ENCODE measurements around the gene KNCN. TPM values are rescaled to one million over a fixed set of nuclear protein-coding genes. Genes with fewer than 3 reads are reported as not detected.

KNCN gene
- total and polyA plus RNA-seq, 10 of the 15 experiments (the other 5 are each of a cell fraction or from before 2014, with no cell fraction given), result not detected

DNA sequence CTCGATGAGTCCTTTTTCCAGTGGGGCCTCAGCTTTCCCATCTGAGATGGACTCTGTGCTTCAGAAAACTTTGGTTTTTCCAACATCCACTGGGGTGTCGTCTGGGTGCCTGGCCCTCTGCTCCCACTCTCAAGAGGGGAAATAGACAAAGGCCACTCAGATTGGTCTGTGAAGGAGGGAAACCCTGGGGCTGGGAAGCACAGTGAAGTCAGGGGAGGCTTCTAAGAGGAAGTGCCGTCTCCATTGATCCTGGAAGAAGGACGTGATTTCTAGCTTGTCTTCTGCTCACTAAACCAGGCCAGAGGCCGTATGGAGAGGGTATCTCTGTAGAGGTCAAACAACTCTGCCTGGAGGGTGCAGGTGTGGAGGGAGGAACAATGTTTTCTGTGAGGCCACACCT lies 5.2 kb downstream of the KNCN start:
- no peak overlapping the region for H2AFZ ChIP-seq (ENCODE audit: control insufficient read depth, low read depth, low read length)
- H4K20me1 ChIP-seq (ENCODE audit: control insufficient read depth, insufficient read depth), result no peaks in the 10 kb centered on the region
- in situ Hi-C loops (cut with MboI), result no loop called here
- FAIRE-seq (no peak), DNase-seq (ENCODE audit: low read depth, low spot score) (no peak), ATAC-seq (no peak)
- WGBS (ENCODE audit: insufficient coverage, insufficient replicate concordance, low lambda C conversion rate, missing lambda C conversion rate), result 13% methylated on average over 5 of the region's 5 CpGs
- CTCF ChIA-PET, result interaction anchor here (1.4 to 2.2 kb wide), 3 partner anchors 19 to 99 kb away, joined by 3 to 7 read pairs (median 5); no protein-coding TSS in a partner anchor
- no peaks in the 10 kb centered on the region for H3K36me3 ChIP-seq (ENCODE audit: control insufficient read depth in 2 of 2, insufficient read depth in 2 of 2, low read length in 1 of 2)
- H3K9ac ChIP-seq (ENCODE audit: control insufficient read depth, insufficient read depth, low read length), result no peak overlapping the region
- H3K4me3 ChIP-seq, result no peak overlapping the region
- no peaks in the 10 kb centered on the region for H3K9me3 ChIP-seq (replicated peaks; ENCODE audit: control insufficient read depth, insufficient read depth, low read length)
- SMC1A ChIA-PET (ENCODE audit: uncharacterized antibody, unreplicated experiment), result no interaction called here
- no peak overlapping the region for H3K27ac ChIP-seq (ENCODE audit: control insufficient read depth, insufficient read depth)
- H3K27me3 ChIP-seq (replicated peaks in 1 of 2; ENCODE audit: control insufficient read depth in 2 of 2, insufficient read depth in 2 of 2, low read length in 1 of 2), result peaks cover 9 to 12% of the 10 kb centered on the region in 2 experiments
- no TSS peak for BruUV-seq (replicated peaks)
- H3K4me2 ChIP-seq (ENCODE audit: control insufficient read depth, insufficient read depth), result no peak overlapping the region
- RAD21 ChIA-PET (ENCODE audit: unreplicated experiment), result no interaction called here
- TF ChIP-seq KAT2A (conservative IDR thresholded peaks at IDR 0.05; ENCODE audit: control insufficient read depth, low read depth, low read length) (no peak), TCF3 (IDR thresholded peaks at IDR 0.05; ENCODE audit: borderline replicate concordance, insufficient read depth, low read depth, low read length) (no peak), POLR2A (IDR thresholded peaks at IDR 0.05; ENCODE audit: low read depth, low read length) (no peak), USF1 (IDR thresholded peaks at IDR 0.05; ENCODE audit: borderline replicate concordance, extremely low read length, insufficient read depth, low read depth, low read length) (no peak), ETV6 (conservative IDR thresholded peaks at IDR 0.05 in 1 of 2, IDR thresholded peaks at IDR 0.05 in 1 of 2; ENCODE audit: borderline replicate concordance in 1 of 2, low read depth in 1 of 2) (no peak), YY1 (IDR thresholded peaks at IDR 0.05; ENCODE audit: low read depth, low read length) (no peak), RB1 (IDR thresholded peaks at IDR 0.05; ENCODE audit: borderline replicate concordance) (no peak), DPF2 (IDR thresholded peaks at IDR 0.05) (no peak), ZNF217 (IDR thresholded peaks at IDR 0.05) (no peak), NKRF (conservative IDR thresholded peaks at IDR 0.05) (no peak), NFXL1 (IDR thresholded peaks at IDR 0.05; ENCODE audit: borderline replicate concordance) (no peak), E2F4 (IDR thresholded peaks at IDR 0.05; ENCODE audit: low read depth, low read length) (no peak), MTA3 (IDR thresholded peaks at IDR 0.05; ENCODE audit: borderline replicate concordance, low read length) (no peak), REST (IDR thresholded peaks at IDR 0.05; ENCODE audit: low read depth, low read length) (no peak), ZBED1 (IDR thresholded peaks at IDR 0.05; ENCODE audit: borderline replicate concordance) (no peak), WRNIP1 (IDR thresholded peaks at IDR 0.05; ENCODE audit: borderline replicate concordance, low read depth, low read length) (no peak)
- POLR2A ChIA-PET, result no interaction called here
- intact Hi-C loops (cut with micrococcal nuclease; ENCODE audit: unreplicated experiment), result loop anchor here (5.0 kb wide), 1 partner anchor 181 kb away; no protein-coding TSS in a partner anchor
- H3K4me1 ChIP-seq (ENCODE audit: control insufficient read depth, insufficient read depth, low read length), result no peaks in the 10 kb centered on the region
- H3K79me2 ChIP-seq (ENCODE audit: control insufficient read depth, insufficient read depth, low read length), result no peaks in the 10 kb centered on the region
